ENCODE data around the gene BHLHE23.

Gene BHLHE23

GRCh38 chr20:62990306-62990825, 16.4 kb downstream of the BHLHE23 start:
- no peak for TF ChIP-seq TAF1 (IDR thresholded peaks at IDR 0.05; ENCODE audit: borderline replicate concordance, insufficient read depth, low read length)
- no peak for TF ChIP-seq FOXP2 (optimal IDR thresholded peaks at IDR 0.05; ENCODE audit: borderline replicate concordance, extremely low read depth, extremely low read length, insufficient read depth)
- TF ChIP-seq SIN3A (IDR thresholded peaks at IDR 0.05; ENCODE audit: borderline replicate concordance, insufficient read depth, low read length) = no peak
- no peak for TF ChIP-seq REST (IDR thresholded peaks at IDR 0.05; ENCODE audit: insufficient read depth in 1 of 2, low read depth in 2 of 2, low read length in 2 of 2)
- TF ChIP-seq POLR2AphosphoS5 (IDR thresholded peaks at IDR 0.05; ENCODE audit: low read depth, low read length) = no peak

GRCh38 chr20:62989201-62989601, 17.6 kb downstream of the BHLHE23 start:
- TF ChIP-seq TAF1 (IDR thresholded peaks at IDR 0.05; ENCODE audit: borderline replicate concordance, insufficient read depth, low read length) = no peak
- TF ChIP-seq REST (IDR thresholded peaks at IDR 0.05; ENCODE audit: insufficient read depth in 1 of 2, low read depth in 2 of 2, low read length in 2 of 2) = no peak
- no peak for TF ChIP-seq SIN3A (IDR thresholded peaks at IDR 0.05; ENCODE audit: borderline replicate concordance, insufficient read depth, low read length)
- TF ChIP-seq FOXP2 (optimal IDR thresholded peaks at IDR 0.05; ENCODE audit: borderline replicate concordance, extremely low read depth, extremely low read length, insufficient read depth) = no peak

- no peak for TF ChIP-seq FOXP2 (optimal IDR thresholded peaks at IDR 0.05; ENCODE audit: borderline replicate concordance, extremely low read depth, extremely low read length, insufficient read depth)
Observed at GRCh38 chr20:62987114-62987513, 19.6 kb downstream of the BHLHE23 start.

- TF ChIP-seq POLR2AphosphoS5 (IDR thresholded peaks at IDR 0.05; ENCODE audit: low read depth, low read length) = no peak
- no peak for TF ChIP-seq REST (IDR thresholded peaks at IDR 0.05; ENCODE audit: insufficient read depth in 1 of 2, low read depth in 2 of 2, low read length in 2 of 2)
Observed at GRCh38 chr20:62986257-62986800, 20.4 kb downstream of the BHLHE23 start.

GRCh38 chr20:62985444-62985778, 21.4 kb downstream of the BHLHE23 start:
- TF ChIP-seq SIN3A (IDR thresholded peaks at IDR 0.05; ENCODE audit: borderline replicate concordance, insufficient read depth, low read length) (no peak), TAF1 (IDR thresholded peaks at IDR 0.05; ENCODE audit: borderline replicate concordance, insufficient read depth, low read length) (no peak), POLR2AphosphoS5 (IDR thresholded peaks at IDR 0.05; ENCODE audit: low read depth, low read length) (no peak), REST (IDR thresholded peaks at IDR 0.05; ENCODE audit: insufficient read depth in 1 of 2, low read depth in 2 of 2, low read length in 2 of 2) (no peak), FOXP2 (optimal IDR thresholded peaks at IDR 0.05; ENCODE audit: borderline replicate concordance, extremely low read depth, extremely low read length, insufficient read depth) (no peak)
